NCI-H1694 (cell line): ENCODE measurements around the gene MAGOHB.
"Not testable (repeated sequence)": the region's sequence is repeated elsewhere in the genome, so short reads cannot be mapped to it uniquely, and the experiment has no call there.

Source experiments
- DNase-seq: peaks from one replicate; lab custom pipeline; 2025; lab: John Stamatoyannopoulos, UW

The MAGOHB gene

DNA sequence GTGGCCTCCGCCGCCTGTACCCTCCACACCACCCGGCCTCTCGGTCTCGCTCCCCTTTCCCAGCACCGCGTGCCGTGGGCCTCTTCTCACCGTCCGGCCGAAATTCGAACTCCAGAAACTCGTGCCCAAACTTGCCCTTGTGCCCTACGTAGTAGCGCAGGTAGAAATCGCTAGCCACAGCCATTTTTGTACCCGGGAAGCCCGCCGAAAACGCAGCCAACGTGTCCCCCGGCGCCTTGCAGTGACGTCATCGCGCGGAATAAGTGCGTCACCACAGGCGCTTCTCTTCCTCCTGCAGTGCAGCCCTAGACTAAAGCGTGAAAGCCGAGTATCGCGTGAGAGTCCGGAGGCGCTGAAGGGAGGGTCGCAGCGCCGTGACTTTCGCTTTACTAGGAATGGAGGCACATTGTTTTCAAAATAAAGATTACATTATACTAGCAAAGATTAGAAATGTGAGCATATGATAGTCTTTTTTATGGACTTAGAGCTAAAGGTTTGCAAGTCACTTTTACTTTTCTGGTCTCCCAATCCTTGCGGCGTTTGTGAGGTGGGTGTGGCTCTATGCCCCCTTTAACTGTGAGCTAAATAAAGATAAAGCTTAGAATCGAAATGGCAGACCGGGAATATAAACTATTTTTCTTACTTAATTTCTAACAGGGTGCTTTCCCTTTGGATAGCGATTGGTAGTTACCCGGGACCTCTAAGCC lies at the start of gene MAGOHB:
Gene MAGOHB, minus strand, starts transcription at position 261 of the 707 bp plus-strand sequence. Its CDS starts 77 bp downstream, at position 184.
- peak; percentile 98 for DNase-seq

GRCh38 chr12:10661338-10661737 lies 47.9 kb upstream of the MAGOHB start:
- no peak for DNase-seq

DNA sequence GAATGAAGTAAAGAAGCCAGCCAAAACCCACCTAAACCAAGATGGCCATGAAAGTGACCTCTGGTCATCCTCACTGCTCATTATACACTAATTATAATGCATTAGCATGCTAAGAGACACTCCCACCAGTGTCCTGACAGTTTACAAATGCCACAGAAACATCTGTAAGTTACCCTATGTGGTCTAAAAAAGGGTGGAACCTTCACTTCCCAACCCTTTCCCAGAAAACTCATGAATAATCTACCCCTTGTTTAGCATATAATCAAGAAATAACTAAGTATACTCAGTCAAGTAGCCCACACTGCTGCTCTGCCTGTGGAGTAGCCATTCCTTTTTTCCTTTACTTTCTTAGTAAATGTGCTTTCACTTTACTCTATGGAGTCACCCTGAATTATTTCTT lies 40.6 kb upstream of the MAGOHB start:
- DNase-seq: no peak

GRCh38 chr12:10652192-10652591 lies 38.8 kb upstream of the MAGOHB start:
- DNase-seq: no peak

DNA sequence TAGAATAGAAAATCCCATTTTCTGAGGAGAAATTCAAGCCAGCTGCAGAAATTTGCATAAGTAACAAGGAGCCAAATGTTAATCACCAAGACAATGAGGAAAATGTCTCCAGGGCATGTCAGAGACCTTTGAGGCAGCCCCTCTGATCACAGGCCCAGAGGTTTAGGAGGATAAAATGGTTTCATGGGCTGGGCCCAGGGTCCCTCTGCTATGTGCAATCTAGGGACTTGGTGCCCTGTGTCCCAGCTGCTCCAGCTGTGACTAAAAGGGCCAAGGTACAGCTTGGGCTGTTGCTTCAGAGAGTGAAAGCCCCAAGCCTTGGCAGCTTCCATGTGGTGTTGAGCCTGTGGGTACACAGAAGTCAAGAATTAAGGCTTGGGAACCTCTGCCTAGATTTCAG lies 33.2 kb upstream of the MAGOHB start:
- DNase-seq: not testable (repeated sequence)

DNA sequence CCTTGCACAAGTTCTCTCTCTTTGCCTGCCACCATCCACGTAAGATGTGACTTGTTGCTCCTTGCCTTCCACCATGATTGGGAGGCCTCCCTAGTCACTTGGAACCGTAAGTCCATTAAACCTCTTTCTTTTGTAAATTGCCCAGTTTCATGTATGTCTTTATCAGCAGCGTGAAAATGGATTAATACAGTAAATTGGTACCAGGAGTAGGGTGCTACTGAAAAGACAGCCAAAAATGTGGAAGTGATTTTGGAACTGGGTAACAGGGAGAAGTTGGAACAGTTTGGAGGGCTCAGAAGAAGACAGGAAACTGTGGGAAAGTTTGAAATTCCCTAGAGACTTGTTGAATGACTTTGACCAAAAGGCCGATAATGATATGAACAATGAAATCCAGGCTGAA lies 32.5 kb upstream of the MAGOHB start:
- DNase-seq: no peak

DNA sequence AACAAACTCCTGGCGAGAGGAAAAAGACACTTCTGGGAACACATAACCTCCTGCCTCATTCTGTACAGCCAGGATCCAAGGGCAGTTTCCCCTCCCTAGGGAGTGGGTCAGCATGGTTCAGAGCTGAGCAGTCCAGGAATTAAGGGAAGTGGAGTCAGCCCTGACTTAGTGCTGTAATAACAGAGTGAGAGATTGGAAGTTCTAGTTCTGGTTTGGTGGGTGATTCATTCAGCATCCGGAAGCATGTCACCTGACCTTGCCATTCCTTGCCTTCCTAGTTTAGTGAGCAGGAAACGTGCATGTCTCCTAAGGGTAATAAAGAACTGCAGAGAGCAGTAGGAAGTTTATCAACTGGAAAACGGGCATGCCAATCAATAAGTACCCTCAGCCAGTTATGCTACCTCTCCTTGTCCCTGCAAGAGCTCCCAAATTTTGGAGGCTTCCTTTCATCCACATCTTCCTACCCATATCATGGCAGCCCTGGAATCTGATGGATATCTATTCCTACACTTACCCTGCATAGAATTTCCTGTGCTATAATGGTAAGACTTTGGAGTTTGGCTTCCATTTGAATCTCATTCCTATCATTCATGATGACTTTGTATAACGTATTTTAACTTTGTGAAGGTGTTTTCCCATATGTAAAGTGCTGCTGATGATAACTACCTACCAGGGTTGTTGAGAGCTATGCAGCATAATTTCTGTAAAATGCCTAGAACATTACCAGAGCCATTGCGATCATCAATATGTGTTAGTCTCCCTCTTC lies 28.5 kb upstream of the MAGOHB start:
- DNase-seq: no peak

GRCh38 chr12:10638728-10639127 lies 25.3 kb upstream of the MAGOHB start:
- DNase-seq: no peak

- DNase-seq: no peak
Measured at GRCh38 chr12:10636611-10637010, 23.2 kb upstream of the MAGOHB start.

DNA sequence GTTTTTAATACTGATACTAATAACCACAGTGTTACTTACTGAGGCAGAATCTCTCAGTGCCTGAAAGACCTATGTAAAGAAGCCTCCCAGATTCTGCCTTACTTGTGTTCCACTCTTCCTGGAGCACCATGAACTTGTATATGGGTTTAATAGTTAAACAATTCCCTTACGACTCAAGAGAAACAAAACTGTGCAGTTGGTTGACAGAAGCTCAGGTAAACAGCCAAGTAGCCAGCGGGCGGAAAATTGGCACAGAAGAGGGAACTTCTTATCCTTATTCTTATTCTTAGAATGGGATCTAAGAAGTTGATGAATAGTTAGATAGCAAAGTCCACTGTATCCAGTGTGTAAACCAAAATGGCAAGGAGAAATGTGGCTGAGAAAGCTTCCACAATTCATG lies 22.7 kb upstream of the MAGOHB start:
- DNase-seq: no peak

GRCh38 chr12:10635306-10635705 lies 21.9 kb upstream of the MAGOHB start:
- DNase-seq: no peak

DNA sequence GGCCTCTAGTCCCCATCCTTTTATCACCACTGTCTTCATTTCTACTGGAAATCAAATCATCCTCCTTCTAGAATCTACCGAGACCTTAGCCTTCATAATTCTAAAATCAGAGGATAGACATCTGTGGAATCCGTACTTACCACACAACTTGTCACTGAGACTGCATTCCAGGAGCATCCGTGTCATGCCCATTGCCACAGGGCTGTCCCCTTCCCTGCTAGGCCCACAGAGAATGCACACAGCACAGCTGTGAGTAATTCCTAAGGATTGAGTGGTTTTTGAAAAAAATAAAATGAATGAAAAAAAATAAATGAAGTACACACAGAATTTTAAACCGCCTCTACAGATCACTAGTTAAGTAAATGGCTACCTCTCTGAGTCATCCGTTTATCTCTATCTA lies 21.0 kb upstream of the MAGOHB start:
- no peak for DNase-seq

- no peak for DNase-seq
Measured at GRCh38 chr12:10633541-10633940, 20.1 kb upstream of the MAGOHB start.

- DNase-seq: no peak
Measured at GRCh38 chr12:10632226-10632625, 18.8 kb upstream of the MAGOHB start.

- no peak for DNase-seq
Measured at GRCh38 chr12:10624605-10625004, 11.2 kb upstream of the MAGOHB start.

DNA sequence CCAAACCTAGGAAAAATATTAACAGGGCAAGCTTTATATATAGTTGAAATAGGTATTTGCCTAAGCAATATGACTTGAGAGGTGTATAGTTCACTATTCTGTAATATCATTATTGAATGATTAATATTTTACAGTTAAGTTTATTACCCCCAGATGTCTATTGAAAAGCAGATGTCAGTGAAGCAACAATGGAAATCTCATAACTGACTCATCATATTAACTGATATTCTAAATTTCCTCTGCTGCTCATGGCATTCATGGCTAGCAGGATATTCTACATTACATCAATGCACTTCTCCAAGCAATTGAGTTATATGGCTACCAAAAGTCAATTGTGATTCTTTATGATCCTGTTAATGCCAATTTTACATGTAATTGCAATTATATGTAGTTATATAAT lies 9.7 kb upstream of the MAGOHB start:
- no peak for DNase-seq

DNA sequence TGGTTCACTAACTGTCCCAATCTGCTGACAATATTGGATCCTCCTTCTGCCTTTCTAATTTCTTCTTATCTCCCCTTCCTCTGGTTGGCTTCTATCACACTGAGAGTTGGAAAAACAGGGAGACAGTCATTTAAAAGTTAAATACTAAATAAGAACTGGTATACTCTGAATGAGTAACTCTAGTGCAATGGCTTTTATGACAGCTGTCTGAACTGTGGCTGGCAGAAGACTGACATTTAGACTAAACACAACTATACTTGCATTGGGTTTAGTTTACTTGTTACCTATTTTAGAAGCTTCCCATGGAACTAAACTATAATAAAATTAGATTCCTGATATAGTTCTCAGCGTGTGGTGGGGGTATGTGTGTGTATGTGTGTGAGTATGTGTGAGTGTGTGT lies 7.9 kb upstream of the MAGOHB start:
- no peak for DNase-seq

DNA sequence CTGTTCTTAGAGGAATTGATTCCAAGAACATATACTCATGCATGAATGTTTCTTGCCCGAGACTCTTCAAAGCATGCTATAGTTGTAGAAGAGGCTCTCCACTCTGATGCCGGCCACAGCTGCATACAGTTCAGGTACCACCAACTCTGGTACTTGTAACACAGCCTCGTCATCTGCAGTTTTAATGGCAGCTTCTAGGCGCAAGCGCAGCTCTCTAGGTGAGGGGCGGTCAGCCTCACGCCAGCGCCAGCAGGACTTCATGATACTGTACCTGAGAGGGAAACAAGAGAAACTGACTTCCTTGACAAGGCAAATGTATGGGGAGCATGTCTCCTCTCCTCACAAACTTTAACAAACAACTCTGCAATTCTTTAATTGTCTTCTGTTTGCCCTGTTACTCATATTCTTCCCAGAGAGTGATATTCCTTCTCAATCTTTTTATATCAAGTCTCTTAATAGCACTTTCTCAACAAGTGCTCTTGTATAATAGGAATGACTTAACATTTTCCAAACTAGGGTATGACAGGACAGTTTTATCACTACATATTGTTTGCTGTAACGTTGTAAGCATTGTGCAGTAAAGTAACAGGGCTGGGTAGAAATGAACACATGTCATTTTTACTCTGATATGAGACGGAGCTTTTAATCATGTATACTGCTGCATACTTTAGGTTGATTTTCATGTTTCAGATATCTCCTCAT lies 6.8 kb upstream of the MAGOHB start:
- DNase-seq: no peak

DNA sequence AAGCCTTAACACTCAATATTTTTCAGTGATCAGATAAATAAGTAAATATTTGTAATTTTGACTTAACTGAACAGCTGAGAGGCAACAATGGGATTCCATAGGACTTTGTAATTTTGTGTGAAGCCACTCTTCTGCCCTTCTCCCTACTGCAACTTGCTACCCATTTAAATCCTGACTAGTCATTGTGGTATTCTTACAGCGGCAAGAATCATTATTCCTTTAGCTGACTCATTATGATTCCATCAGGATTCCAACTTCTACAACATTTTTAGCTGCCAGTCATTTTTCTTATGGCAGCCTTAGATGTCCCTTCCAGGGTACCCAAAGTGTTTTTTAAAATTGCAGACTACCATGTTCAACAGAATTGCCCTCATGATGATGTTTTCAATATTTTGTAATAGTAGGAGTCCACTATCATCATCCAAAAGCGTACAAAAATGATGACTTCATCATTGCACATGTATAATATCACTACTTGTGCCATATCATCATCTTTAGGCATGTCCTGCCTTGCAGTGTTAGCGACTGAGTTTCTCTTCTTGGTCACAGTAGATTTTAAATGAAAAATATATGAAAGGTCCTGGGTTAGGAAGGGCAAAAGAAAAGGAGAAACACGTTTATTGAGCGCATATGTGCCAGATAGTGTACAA lies 5.1 kb upstream of the MAGOHB start:
- no peak for DNase-seq

DNA sequence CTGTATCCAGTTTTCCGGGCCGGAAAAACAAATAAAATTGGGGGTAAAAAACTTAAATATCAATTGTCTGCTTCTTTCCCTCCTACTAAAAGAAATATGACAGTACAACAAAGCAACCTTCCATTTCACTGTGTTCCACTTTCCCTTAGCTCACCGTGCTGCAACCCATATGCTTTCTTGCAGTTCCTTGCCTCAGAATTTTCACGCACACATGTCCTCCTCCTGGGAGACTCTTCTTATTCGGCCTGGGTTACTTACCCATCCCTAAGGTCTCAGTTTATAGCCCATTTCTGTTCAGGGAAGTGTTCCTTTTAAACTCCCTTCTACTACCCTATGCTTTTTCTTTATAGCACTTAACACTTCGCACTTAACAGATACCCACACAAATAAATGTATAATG lies 4.5 kb upstream of the MAGOHB start:
- no peak for DNase-seq

DNA sequence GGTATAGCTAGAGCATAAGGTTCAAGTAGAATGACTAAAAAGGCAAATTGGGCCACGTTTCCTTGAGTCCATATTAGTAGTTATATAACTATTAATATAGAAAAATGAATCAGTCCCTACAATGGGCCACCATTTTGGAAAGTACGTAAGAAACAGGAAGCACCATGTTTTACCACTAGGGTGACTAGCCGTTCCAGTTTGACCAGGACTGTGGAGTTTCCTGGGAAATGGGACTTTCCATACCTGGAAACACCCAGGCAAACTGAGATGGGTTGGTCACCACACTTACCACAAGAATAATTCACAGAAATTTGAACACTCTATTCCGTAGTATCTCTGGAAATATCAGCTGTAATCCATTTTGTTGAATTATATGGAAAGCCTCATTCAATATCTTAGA lies 2.1 kb upstream of the MAGOHB start:
- DNase-seq: no peak

GRCh38 chr12:10614056-10614370 lies 604 bp upstream of the MAGOHB start:
- no peak for DNase-seq

- peak; percentile 36 for DNase-seq
Measured at GRCh38 chr12:10612984-10613348, 443 bp downstream of the MAGOHB start.
